HEK293 (cell line): ENCODE data around the gene OCSTAMP.

ENCODE experiments used
- CTCF ChIA-PET: fragments of 350-600 bp; formaldehyde crosslinking; extraction: SDS; loops from one replicate; lab custom pipeline; 2021; ENCODE audit warnings: antibody characterized with exemption; lab: Yijun Ruan, JAX
- POLR2A ChIA-PET: fragments of 300-600 bp; formaldehyde crosslinking; extraction: SDS; loops from one replicate; lab custom pipeline; 2020; ENCODE audit warnings: antibody characterized with exemption, inconsistent platforms; lab: Yijun Ruan, JAX
- H3K27ac ChIP-seq: fragments of 200-500 bp; sonication (Bioruptor generic); 2 replicates; pipeline ENCODE4 v1.5.1; 2014; ENCODE audit warnings: low read depth, low read length, control low read depth, inconsistent platforms; ENCODE audit errors: extremely low read depth
- H3K36me3 ChIP-seq, 2 experiments: fragments of 200-500 bp in 1 of 2; sonication (Bioruptor generic) in 1 of 2; 1 replicate in 1 of 2; 2 replicates in 1 of 2; pipeline ENCODE4 v1.5.1; 2014 to 2017; ENCODE audit warnings: inconsistent platforms in 2 of 2, low read length in 2 of 2; ENCODE audit not compliant: control insufficient read depth in 2 of 2, insufficient read depth in 1 of 2
- H3K4me1 ChIP-seq: fragments of 200-500 bp; sonication (Bioruptor generic); 2 replicates; pipeline ENCODE4 v1.5.1; 2014; ENCODE audit warnings: mild to moderate bottlenecking, low read length, inconsistent platforms; ENCODE audit not compliant: control insufficient read depth, insufficient read depth
- H3K4me3 ChIP-seq: 2 replicates; pipeline ENCODE4 v1.5.1; 2011; ENCODE audit warnings: low read depth, mild to moderate bottlenecking, control low read depth, low read length, moderate library complexity
- H3K9me3 ChIP-seq: fragments of 200-500 bp; sonication (Bioruptor generic); 2 replicates; pipeline ENCODE4 v1.5.1; 2014; ENCODE audit warnings: low read depth, low read length, inconsistent platforms; ENCODE audit not compliant: control insufficient read depth, insufficient read depth
- CTCF ChIP-seq: fragments of 450-650 bp; formaldehyde crosslinking; IDR thresholded peaks from 2 replicates; pipeline ENCODE4 v1.5.1; 2016; ENCODE audit warnings: missing biosample characterization, missing genetic modification characterization
- HOXA7 ChIP-seq: sonication (generic); formaldehyde crosslinking; IDR thresholded peaks from 2 replicates; pipeline ENCODE4 v1.8.1; 2022; ENCODE audit warnings: missing genetic modification reagents, borderline replicate concordance
- MZF1 ChIP-seq: fragments of 450-650 bp; formaldehyde crosslinking; IDR thresholded peaks from 2 replicates; pipeline ENCODE4 v1.5.1; 2017; ENCODE audit warnings: missing biosample characterization, missing genetic modification characterization, borderline replicate concordance
- PRDM1 ChIP-seq: fragments of 450-650 bp; formaldehyde crosslinking; IDR thresholded peaks from 2 replicates; pipeline ENCODE4; 2016; ENCODE audit warnings: missing biosample characterization, missing genetic modification characterization
- REPIN1 ChIP-seq: fragments of 450-650 bp; formaldehyde crosslinking; IDR thresholded peaks from 2 replicates; pipeline ENCODE4 v1.5.1; 2017; ENCODE audit warnings: missing biosample characterization, missing genetic modification characterization, low read depth
- ZIC2 ChIP-seq: fragments of 450-650 bp; formaldehyde crosslinking; IDR thresholded peaks from 2 replicates; pipeline ENCODE4 v1.5.1; 2016; ENCODE audit warnings: missing biosample characterization, missing genetic modification characterization
- ZNF148 ChIP-seq: fragments of 450-650 bp; formaldehyde crosslinking; IDR thresholded peaks from 2 replicates; pipeline ENCODE4 v1.5.0; 2017; ENCODE audit warnings: missing biosample characterization, missing genetic modification characterization, borderline replicate concordance
- ZNF501 ChIP-seq: fragments of 450-650 bp; formaldehyde crosslinking; IDR thresholded peaks from 2 replicates; pipeline ENCODE4 v1.5.1; 2016; ENCODE audit warnings: missing biosample characterization, missing genetic modification characterization
- ZNF560 ChIP-seq: fragments of 450-650 bp; formaldehyde crosslinking; IDR thresholded peaks from 2 replicates; pipeline ENCODE4 v1.5.1; 2017; ENCODE audit warnings: missing biosample characterization, missing genetic modification characterization, borderline replicate concordance
- ZNF621 ChIP-seq: fragments of 450-650 bp; formaldehyde crosslinking; IDR thresholded peaks from 2 replicates; pipeline ENCODE4 v1.5.1; 2017; ENCODE audit warnings: missing biosample characterization, missing genetic modification characterization
- ZNF639 ChIP-seq: fragments of 450-650 bp; formaldehyde crosslinking; IDR thresholded peaks from 2 replicates; pipeline ENCODE4 v1.5.1; 2016; ENCODE audit warnings: missing biosample characterization, missing genetic modification characterization
- ZNF677 ChIP-seq: fragments of 450-650 bp; IDR thresholded peaks from 2 replicates; pipeline ENCODE4 v1.5.0; 2018; ENCODE audit warnings: missing biosample characterization, mild to moderate bottlenecking, missing genetic modification characterization, moderate library complexity
- ZNF830 ChIP-seq: fragments of 450-650 bp; IDR thresholded peaks from 2 replicates; pipeline ENCODE4 v1.5.0; 2018; ENCODE audit warnings: missing biosample characterization, missing genetic modification characterization, low read depth, mild to moderate bottlenecking, moderate library complexity
- TF ChIP-seq, protein P1 (sequence below): fragments of 450-650 bp; formaldehyde crosslinking; IDR thresholded peaks from 2 replicates; pipeline ENCODE4 v1.5.1; 2016; ENCODE audit warnings: missing biosample characterization, missing genetic modification characterization

The OCSTAMP gene

GRCh38 chr20:46584508-46584907 lies 34.1 kb upstream of the OCSTAMP start (continued):
- TF ChIP-seq ZNF501: no peak
- no peak for TF ChIP-seq MZF1
- TF ChIP-seq HOXA7 (CRISPR knock-in tag): no peak
- no peak for TF ChIP-seq ZNF677 (tag by site-specific recombination)
- TF ChIP-seq ZNF560 (tag by site-specific recombination): no peak
- TF ChIP-seq ZNF148: no peak
- TF ChIP-seq REPIN1 (tag by site-specific recombination): no peak

GRCh38 chr20:46583411-46584214 lies 33.2 kb upstream of the OCSTAMP start:
- H3K27ac ChIP-seq: no peak overlapping the region
- no peaks in the 10 kb centered on the region for H3K4me1 ChIP-seq
- POLR2A ChIA-PET: no interaction called here
- CTCF ChIA-PET: no interaction called here
- H3K36me3 ChIP-seq: no peaks in the 10 kb centered on the region
- H3K9me3 ChIP-seq: no peaks in the 10 kb centered on the region
- TF ChIP-seq ZIC2 (tag by site-specific recombination) (peak; percentile 78), ZNF639 (tag by site-specific recombination) (no peak), PRDM1 (no peak)
- TF ChIP-seq, protein P1, sequence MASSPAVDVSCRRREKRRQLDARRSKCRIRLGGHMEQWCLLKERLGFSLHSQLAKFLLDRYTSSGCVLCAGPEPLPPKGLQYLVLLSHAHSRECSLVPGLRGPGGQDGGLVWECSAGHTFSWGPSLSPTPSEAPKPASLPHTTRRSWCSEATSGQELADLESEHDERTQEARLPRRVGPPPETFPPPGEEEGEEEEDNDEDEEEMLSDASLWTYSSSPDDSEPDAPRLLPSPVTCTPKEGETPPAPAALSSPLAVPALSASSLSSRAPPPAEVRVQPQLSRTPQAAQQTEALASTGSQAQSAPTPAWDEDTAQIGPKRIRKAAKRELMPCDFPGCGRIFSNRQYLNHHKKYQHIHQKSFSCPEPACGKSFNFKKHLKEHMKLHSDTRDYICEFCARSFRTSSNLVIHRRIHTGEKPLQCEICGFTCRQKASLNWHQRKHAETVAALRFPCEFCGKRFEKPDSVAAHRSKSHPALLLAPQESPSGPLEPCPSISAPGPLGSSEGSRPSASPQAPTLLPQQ (tag by site-specific recombination): no peak
- no peak overlapping the region for H3K4me3 ChIP-seq

DNA sequence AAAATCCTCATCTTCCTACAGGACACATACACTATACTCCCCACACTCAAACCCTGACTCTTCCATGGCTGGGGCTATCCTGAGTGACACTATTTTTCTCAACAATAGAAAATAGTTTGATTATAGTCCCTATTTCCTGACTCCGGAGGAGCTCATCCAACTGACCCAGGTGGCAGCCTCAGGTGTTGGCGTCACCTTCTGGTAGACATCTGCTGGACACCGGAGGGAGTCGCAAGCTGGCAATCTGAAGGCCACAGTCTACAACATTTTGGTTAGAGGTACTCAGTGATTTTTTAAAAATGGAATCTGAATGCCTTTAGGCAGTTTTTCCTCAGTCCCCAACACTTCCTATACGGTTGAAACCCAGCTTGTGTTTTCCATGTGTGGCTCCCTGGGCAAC lies 32.2 kb upstream of the OCSTAMP start:
- no peak for TF ChIP-seq ZNF830 (tag by site-specific recombination)
- H3K27ac ChIP-seq: no peak overlapping the region
- H3K9me3 ChIP-seq: no peaks in the 10 kb centered on the region
- no peaks in the 10 kb centered on the region for H3K36me3 ChIP-seq
- no peaks in the 10 kb centered on the region for H3K4me1 ChIP-seq
- ChIA-PET CTCF (interaction anchor here (0.6 to 0.7 kb wide), 4 partner anchors 34 to 1790 kb away, joined by 3 to 6 read pairs (median 4); no protein-coding TSS in a partner anchor), POLR2A (no interaction called here)
- no peak overlapping the region for H3K4me3 ChIP-seq

DNA sequence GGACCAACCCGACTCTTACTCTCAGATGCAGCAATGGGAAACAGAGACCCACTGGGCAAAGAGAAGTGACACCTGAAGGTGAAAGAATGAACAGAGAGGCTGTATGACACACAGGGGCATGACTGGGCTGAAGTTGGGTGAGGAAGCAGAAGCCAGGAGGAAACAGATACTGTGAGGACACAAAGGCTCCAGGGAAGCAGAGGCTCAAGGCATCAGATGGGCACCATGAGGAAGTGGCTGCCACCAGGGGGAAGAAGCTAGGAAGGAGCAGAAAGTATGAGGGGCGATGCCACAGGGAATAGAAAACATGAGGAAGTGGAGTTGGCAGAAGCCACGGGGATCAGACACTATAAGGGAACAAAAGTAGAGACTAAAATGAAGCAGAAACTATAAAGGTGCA lies 30.9 kb upstream of the OCSTAMP start:
- Histone ChIP-seq H3K27ac (no peak overlapping the region), H3K4me1 (no peaks in the 10 kb centered on the region), H3K36me3 (no peaks in the 10 kb centered on the region), H3K9me3 (no peaks in the 10 kb centered on the region), H3K4me3 (no peak overlapping the region)
- TF ChIP-seq ZNF621 (tag by site-specific recombination) (no peak), CTCF (tag by site-specific recombination) (0 out of 2 replicates have a peak, but pooled peaks have one; percentile 8)
- POLR2A ChIA-PET: no interaction called here
- CTCF ChIA-PET: no interaction called here
